Psoas muscle (tissue), 8 donors: ENCODE measurements around the gene KRTAP5-10. TPM values are rescaled to one million over a fixed set of nuclear protein-coding genes. Genes with fewer than 3 reads are reported as not detected.
"Not testable (repeated sequence)": the region's sequence is repeated elsewhere in the genome, so short reads cannot be mapped to it uniquely, and the experiment has no call there.

Experiments
- ATAC-seq, 4 donors: fragments of 200-7000 bp; cut with Tn5 transposase; one replicate each; pipeline ENCODE4 v1.9.1; 2020; ENCODE audit warnings: moderate library complexity in 3 of 4, mild to moderate bottlenecking in 2 of 4
- DNase-seq, 2 donors: peaks; one replicate each; pipeline ENCODE4 v3.0.0-alpha.2; 2020
- H3K27ac ChIP-seq: fragments of 200-600 bp; one replicate; pipeline ENCODE4 v1.8.0; 2022
- H3K27me3 ChIP-seq, 3 donors: fragments of 200-600 bp in 1 of 3; one replicate each; pipeline versions ENCODE4 v1.6.1 to v1.8.0; 2013 to 2022; ENCODE audit warnings: low read length in 2 of 3, mild to moderate bottlenecking in 2 of 3, moderate library complexity in 1 of 3; ENCODE audit not compliant: insufficient read depth in 3 of 3
- H3K36me3 ChIP-seq, 2 donors: fragments of 200-600 bp in 1 of 2; one replicate each; pipeline versions ENCODE4 v1.6.1 to v1.8.0; 2013 to 2022; ENCODE audit warnings: low read depth in 1 of 2, mild to moderate bottlenecking in 1 of 2, moderate library complexity in 1 of 2; ENCODE audit not compliant: insufficient read depth in 1 of 2
- H3K4me1 ChIP-seq: fragments of 200-600 bp; one replicate; pipeline ENCODE4 v1.8.0; 2022
- H3K4me3 ChIP-seq: fragments of 200-600 bp; one replicate; pipeline ENCODE4 v1.8.0; 2022; ENCODE audit warnings: mild to moderate bottlenecking
- H3K9me3 ChIP-seq: fragments of 200-600 bp; one replicate; pipeline ENCODE4 v1.8.0; 2022
- CTCF ChIP-seq: fragments of 200-600 bp; IDR thresholded peaks from one replicate; pipeline ENCODE4 v1.8.0; 2022; ENCODE audit warnings: antibody characterized with exemption
- WGBS, 3 donors: extraction: QIAGEN DNeasy Blood & Tissue Kit; methylation state at CpG; one replicate each; pipeline versions ENCODE4 v1.1.6 to v1.1.7; 2013; 5-methylcytosine and 5-hydroxymethylcytosine counted together
- intact Hi-C, 2 donors: fragments of 100-400 bp; cut with DNase I; formaldehyde crosslinking; loops; one replicate each; pipeline versions ENCODE4 v1.11.0 to v1.14.2; 2022
- polyA plus RNA-seq, 3 donors: library from polyadenylated mRNA; stranded (reverse); fragments of 200-250 nt; gene quantifications; one replicate each; pipeline ENCODE4 v1.2.3, GENCODE V29; 2013
- total RNA-seq, 4 donors: library from RNA; stranded (reverse); fragmentation: NEBNext Ultra II Directional in 2 of 4; extraction: Animal tissue kit (Norgen Biotek cat#: 25700) in 2 of 4; gene quantifications; one replicate each; pipeline versions ENCODE4 v1.2.1 to v1.2.4, GENCODE V29; 2021 to 2023
- donor health status: healthy with polysubstance abuse.
- donor health status: DM: no; HTN: no; CAD: no; lungs with moderate emphysema.
- donor health status: Bipolar disorder and iron deficiency.
- donor health status: healthy.
- donor health status: DM: yes; HTN: yes; CAD: no.
- donor health status: DM: no; HTN: no; CAD: no.
- donor health status: DM: no; HTN: no; CAD: no.
- donor health status: DM: yes; HTN: yes; CAD: no.

Gene KRTAP5-10
- total and polyA plus RNA-seq, 7 donors: not detected

DNA sequence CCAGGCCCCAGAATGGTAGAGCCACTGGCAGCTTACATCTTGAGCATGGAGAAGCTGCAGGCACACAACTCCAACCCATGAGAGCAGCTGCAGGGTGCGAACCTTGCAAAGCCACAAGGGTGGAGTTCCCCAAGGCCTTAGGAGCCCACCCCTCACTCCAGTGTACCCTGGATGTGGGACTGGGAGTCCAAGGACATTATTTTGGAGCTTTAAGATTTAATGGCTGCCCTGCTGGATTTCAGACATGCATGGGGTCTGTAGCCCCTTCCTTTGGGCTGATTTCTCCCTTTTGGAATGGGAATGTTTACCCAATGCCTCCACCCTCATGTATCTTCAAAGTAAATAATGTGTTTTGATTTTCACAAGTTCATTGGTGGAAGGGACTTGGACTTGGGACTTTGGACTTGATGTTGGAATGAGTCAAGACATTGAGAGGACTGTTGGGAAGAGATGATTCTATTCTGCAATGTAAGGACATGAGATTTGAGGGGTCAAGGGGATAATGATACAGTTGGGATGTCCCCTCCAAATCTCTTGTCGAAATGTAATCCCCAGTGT, 39.3 kb upstream of the KRTAP5-10 start:
- Histone ChIP-seq H3K27ac (no peak overlapping the region), H3K4me3 (no peak overlapping the region), H3K27me3 (no peaks in the 10 kb centered on the region), H3K4me1 (no peaks in the 10 kb centered on the region), H3K36me3 (no peaks in the 10 kb centered on the region), H3K9me3 (no peaks in the 10 kb centered on the region)
- DNase-seq (no peak), ATAC-seq (no peak)
- no peak for TF ChIP-seq CTCF
- intact Hi-C loops: no loop called here
- 90 to 94% (median 93%) methylated on average over 2 of the region's 2 CpGs for WGBS, 3 donors

- H3K4me3 ChIP-seq, intact Hi-C loops, H3K27me3 ChIP-seq, H3K4me1 ChIP-seq, H3K36me3 ChIP-seq, H3K27ac ChIP-seq, ATAC-seq, DNase-seq, H3K9me3 ChIP-seq: not testable (repeated sequence)
- WGBS, 3 donors: 40 to 48% (median 47%) methylated on average over 10 of the region's 10 CpGs
These were observed 38.4 kb upstream of the KRTAP5-10 start, which contains the start of gene KRTAP5-7 for GRCh38 chr11:71526796-71527575. Gene KRTAP5-7 (plus strand): TSS chr11:71527267. CDS start chr11:71527301, 34 bp downstream.

DNA sequence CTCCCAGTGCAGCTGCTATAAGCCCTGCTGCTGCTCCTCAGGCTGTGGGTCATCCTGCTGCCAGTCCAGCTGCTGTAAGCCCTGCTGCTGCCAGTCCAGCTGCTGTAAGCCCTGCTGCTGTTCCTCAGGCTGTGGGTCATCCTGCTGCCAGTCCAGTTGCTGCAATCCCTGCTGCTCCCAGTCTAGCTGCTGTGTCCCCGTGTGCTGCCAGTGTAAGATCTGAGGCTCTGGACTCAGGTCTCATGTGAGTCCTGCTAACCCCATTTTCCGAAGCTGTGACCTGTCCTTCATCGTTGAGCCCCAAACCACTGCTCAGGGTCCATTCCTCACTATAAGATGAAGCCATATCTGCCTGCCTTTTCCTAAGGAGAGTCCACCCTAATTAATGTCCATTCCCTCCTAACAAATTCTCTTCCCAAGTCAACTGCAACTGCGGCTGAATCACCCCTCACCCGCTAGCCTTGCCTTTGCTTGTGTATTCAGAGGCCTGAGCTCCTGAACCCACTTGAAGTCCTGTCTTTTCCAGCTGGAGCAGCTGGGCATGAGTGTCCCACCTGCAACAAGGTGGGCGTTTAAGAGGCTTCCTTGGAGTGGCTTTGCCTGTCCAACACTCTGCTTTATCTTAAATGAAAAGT, 37.7 kb upstream of the KRTAP5-10 start:
- H3K27ac ChIP-seq: no peak overlapping the region
- H3K27me3 ChIP-seq: no peaks in the 10 kb centered on the region
- intact Hi-C loops: no loop called here
- no peak for TF ChIP-seq CTCF
- no peak overlapping the region for H3K4me3 ChIP-seq
- no peaks in the 10 kb centered on the region for H3K36me3 ChIP-seq
- 73 to 79% (median 75%) methylated on average over 6 of the region's 6 CpGs for WGBS, 3 donors
- ATAC-seq: no peak
- DNase-seq: no peak
- no peaks in the 10 kb centered on the region for H3K9me3 ChIP-seq
- no peaks in the 10 kb centered on the region for H3K4me1 ChIP-seq

DNA sequence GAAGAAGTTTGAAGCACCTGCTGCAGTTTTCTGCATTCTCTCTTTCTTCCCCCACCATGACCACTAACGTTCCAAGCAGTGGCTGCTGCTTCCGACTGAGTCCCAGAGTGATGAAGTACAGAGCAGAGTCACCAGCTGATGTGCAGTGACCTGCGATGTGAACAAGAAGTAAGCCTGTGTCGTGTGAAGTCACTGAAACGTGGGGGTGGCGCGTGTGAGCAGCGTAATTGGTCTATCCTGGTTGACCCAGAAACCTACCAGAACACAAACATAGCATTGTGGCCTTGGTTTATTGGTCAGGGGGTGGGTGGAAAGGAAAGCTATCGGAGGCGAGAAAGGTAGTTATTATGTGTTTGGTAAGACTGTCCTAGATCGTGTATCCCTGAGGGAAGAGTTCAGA, 34.8 kb upstream of the KRTAP5-10 start:
- WGBS, 3 donors: 91 to 93% (median 92%) methylated on average over 11 of the region's 11 CpGs
- ATAC-seq (no peak), DNase-seq (no peak)
- Histone ChIP-seq H3K4me3 (no peak overlapping the region), H3K9me3 (no peaks in the 10 kb centered on the region), H3K27me3 (no peaks in the 10 kb centered on the region), H3K27ac (no peak overlapping the region), H3K4me1 (no peaks in the 10 kb centered on the region), H3K36me3 (no peaks in the 10 kb centered on the region)
- intact Hi-C loops: no loop called here
- no peak for TF ChIP-seq CTCF

- Histone ChIP-seq H3K9me3 (no peaks in the 10 kb centered on the region), H3K4me3 (no peak overlapping the region), H3K36me3 (no peaks in the 10 kb centered on the region), H3K27me3 (no peaks in the 10 kb centered on the region), H3K27ac (no peak overlapping the region), H3K4me1 (no peaks in the 10 kb centered on the region)
- intact Hi-C loops: no loop called here
- no peak for TF ChIP-seq CTCF
- ATAC-seq (no peak), DNase-seq (no peak)
- WGBS, 3 donors: 41 to 53% (median 49%) methylated on average over 10 of the region's 10 CpGs
These were observed 33.2 kb upstream of the KRTAP5-10 start for GRCh38 chr11:71532036-71532610.

GRCh38 chr11:71534711-71535608, 30.4 kb upstream of the KRTAP5-10 start:
- 82 to 87% (median 86%) methylated on average over 17 of the region's 17 CpGs for WGBS, 3 donors
- H3K4me3 ChIP-seq, H3K27me3 ChIP-seq, ATAC-seq, H3K9me3 ChIP-seq, H3K4me1 ChIP-seq, H3K27ac ChIP-seq, intact Hi-C loops, DNase-seq, H3K36me3 ChIP-seq: not testable (repeated sequence)
